ENCODE results near the gene SCLT1.

- TF ChIP-seq GATAD2A (CRISPR knock-in tag; IDR thresholded peaks at IDR 0.05): no peak
- no peak for TF ChIP-seq YY1 (IDR thresholded peaks at IDR 0.05; ENCODE audit: insufficient read depth, insufficient replicate concordance, low read depth, low read length)
- no peak for TF ChIP-seq POLR2A (IDR thresholded peaks at IDR 0.05; ENCODE audit: insufficient read depth in 1 of 2, low read depth in 2 of 2, low read length in 2 of 2)
- no peak for TF ChIP-seq KLF6 (CRISPR knock-in tag; IDR thresholded peaks at IDR 0.05)
- TF ChIP-seq FOXK1 (CRISPR knock-in tag; IDR thresholded peaks at IDR 0.05; ENCODE audit: borderline replicate concordance, low read depth): no peak
- TF ChIP-seq, protein P1, sequence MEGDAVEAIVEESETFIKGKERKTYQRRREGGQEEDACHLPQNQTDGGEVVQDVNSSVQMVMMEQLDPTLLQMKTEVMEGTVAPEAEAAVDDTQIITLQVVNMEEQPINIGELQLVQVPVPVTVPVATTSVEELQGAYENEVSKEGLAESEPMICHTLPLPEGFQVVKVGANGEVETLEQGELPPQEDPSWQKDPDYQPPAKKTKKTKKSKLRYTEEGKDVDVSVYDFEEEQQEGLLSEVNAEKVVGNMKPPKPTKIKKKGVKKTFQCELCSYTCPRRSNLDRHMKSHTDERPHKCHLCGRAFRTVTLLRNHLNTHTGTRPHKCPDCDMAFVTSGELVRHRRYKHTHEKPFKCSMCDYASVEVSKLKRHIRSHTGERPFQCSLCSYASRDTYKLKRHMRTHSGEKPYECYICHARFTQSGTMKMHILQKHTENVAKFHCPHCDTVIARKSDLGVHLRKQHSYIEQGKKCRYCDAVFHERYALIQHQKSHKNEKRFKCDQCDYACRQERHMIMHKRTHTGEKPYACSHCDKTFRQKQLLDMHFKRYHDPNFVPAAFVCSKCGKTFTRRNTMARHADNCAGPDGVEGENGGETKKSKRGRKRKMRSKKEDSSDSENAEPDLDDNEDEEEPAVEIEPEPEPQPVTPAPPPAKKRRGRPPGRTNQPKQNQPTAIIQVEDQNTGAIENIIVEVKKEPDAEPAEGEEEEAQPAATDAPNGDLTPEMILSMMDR (CRISPR knock-in tag; IDR thresholded peaks at IDR 0.05): no peak
These were observed 257.7 kb downstream of the SCLT1 start for GRCh38 chr4:128835498-128836222.

Data from HepG2 (cell line).